Measurements from ENCODE around the gene OR5K4. TPM values are rescaled to one million over a fixed set of nuclear protein-coding genes. Genes with fewer than 3 reads are reported as not detected.

The OR5K4 gene
- total and polyA plus RNA-seq, 10 of the 15 experiments (the other 5 are each of a cell fraction or from before 2014, with no cell fraction given) = 2.1 TPM; not detected in 9

DNA sequence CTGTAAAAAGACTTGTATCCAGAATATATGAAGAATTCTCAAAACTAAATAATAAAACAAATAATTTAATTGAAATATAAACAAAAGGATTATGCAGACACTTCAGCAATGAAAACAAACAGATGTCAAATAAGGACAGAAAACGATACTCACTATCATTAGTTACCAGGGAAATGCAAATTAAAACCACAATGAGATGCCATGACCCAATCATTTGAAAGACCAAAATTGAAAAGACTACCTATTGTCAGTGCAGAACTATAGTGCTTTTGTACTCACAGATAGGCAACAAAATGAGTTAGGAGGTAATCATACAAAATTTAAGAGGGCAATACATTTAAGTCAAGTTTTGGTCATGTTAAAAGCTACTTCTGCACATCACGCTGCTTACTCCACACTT is 31.6 kb upstream of the OR5K4 start:
- peak; percentile 43 for ATAC-seq
- Histone ChIP-seq H3K27ac (ENCODE audit: control insufficient read depth, insufficient read depth) (no peak overlapping the region), H3K9me3 (replicated peaks; ENCODE audit: control insufficient read depth, insufficient read depth, low read length) (no peaks in the 10 kb centered on the region), H4K20me1 (ENCODE audit: control insufficient read depth, insufficient read depth) (no peaks in the 10 kb centered on the region), H3K36me3 (ENCODE audit: control insufficient read depth in 2 of 2, insufficient read depth in 2 of 2, low read length in 1 of 2) (no peaks in the 10 kb centered on the region), H2AFZ (ENCODE audit: control insufficient read depth, low read depth, low read length) (no peak overlapping the region), H3K4me1 (ENCODE audit: control insufficient read depth, insufficient read depth, low read length) (peaks cover under 1% of the 10 kb centered on the region), H3K4me2 (ENCODE audit: control insufficient read depth, insufficient read depth) (no peak overlapping the region), H3K27me3 (replicated peaks in 1 of 2; ENCODE audit: control insufficient read depth in 2 of 2, insufficient read depth in 2 of 2, low read length in 1 of 2) (no peaks in the 10 kb centered on the region), H3K9ac (ENCODE audit: control insufficient read depth, insufficient read depth, low read length) (no peak overlapping the region), H3K79me2 (ENCODE audit: control insufficient read depth, insufficient read depth, low read length) (no peaks in the 10 kb centered on the region), H3K4me3 (no peak overlapping the region)
- TF ChIP-seq NR2F1 (conservative IDR thresholded peaks at IDR 0.05) (no peak), IRF4 (IDR thresholded peaks at IDR 0.05; ENCODE audit: low read depth, low read length) (no peak), RELB (IDR thresholded peaks at IDR 0.05; ENCODE audit: low read depth) (no peak), ATF3 (IDR thresholded peaks at IDR 0.05; ENCODE audit: borderline replicate concordance, extremely low read depth, low read depth, low read length) (no peak), NBN (IDR thresholded peaks at IDR 0.05) (no peak), SUPT20H (IDR thresholded peaks at IDR 0.05; ENCODE audit: borderline replicate concordance, control insufficient read depth, low read depth, low read length) (no peak), ZBTB11 (CRISPR knock-in tag; IDR thresholded peaks at IDR 0.05) (no peak), SMARCA5 (IDR thresholded peaks at IDR 0.05) (no peak), NR2C2 (IDR thresholded peaks at IDR 0.05; ENCODE audit: borderline replicate concordance, control insufficient read depth, insufficient read length, low read depth) (no peak)
- TF ChIP-seq, protein P1, sequence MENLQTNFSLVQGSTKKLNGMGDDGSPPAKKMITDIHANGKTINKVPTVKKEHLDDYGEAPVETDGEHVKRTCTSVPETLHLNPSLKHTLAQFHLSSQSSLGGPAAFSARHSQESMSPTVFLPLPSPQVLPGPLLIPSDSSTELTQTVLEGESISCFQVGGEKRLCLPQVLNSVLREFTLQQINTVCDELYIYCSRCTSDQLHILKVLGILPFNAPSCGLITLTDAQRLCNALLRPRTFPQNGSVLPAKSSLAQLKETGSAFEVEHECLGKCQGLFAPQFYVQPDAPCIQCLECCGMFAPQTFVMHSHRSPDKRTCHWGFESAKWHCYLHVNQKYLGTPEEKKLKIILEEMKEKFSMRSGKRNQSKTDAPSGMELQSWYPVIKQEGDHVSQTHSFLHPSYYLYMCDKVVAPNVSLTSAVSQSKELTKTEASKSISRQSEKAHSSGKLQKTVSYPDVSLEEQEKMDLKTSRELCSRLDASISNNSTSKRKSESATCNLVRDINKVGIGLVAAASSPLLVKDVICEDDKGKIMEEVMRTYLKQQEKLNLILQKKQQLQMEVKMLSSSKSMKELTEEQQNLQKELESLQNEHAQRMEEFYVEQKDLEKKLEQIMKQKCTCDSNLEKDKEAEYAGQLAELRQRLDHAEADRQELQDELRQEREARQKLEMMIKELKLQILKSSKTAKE (IDR thresholded peaks at IDR 0.05; ENCODE audit: low read depth, poor library complexity, severe bottlenecking) = no peak
- ChIA-PET CTCF (no interaction called here), POLR2A (no interaction called here), SMC1A (ENCODE audit: uncharacterized antibody, unreplicated experiment) (interaction anchor here (1.4 kb wide), 1 partner anchor 80 kb away, joined by 4 read pairs; no protein-coding TSS in a partner anchor), RAD21 (ENCODE audit: unreplicated experiment) (no interaction called here)
- WGBS (ENCODE audit: insufficient coverage, insufficient replicate concordance, low lambda C conversion rate, missing lambda C conversion rate) = 17% methylated on average over 2 of the region's 2 CpGs
- no TSS peak for BruUV-seq (replicated peaks)
- FAIRE-seq = no peak
- in situ Hi-C loops (cut with MboI) (no loop called here), intact Hi-C loops (cut with micrococcal nuclease; ENCODE audit: unreplicated experiment) (no loop called here)
- DNase-seq (ENCODE audit: low read depth, low spot score) = no peak

Measured in GM12878 (cell line).